Right cardiac atrium (tissue), 5 donors: ENCODE results near the gene SRRT. TPM values are rescaled to one million over a fixed set of nuclear protein-coding genes. Genes with fewer than 3 reads are reported as not detected.

Experiments used
- ATAC-seq, 2 donors: fragments of 200-7000 bp; cut with Tn5 transposase; one replicate each; pipeline versions ENCODE4 v1.8.0 to v1.9.1; 2020; ENCODE audit warnings: moderate library complexity in 2 of 2, mild to moderate bottlenecking in 1 of 2
- DNase-seq, 3 donors: peaks; one replicate each; pipeline ENCODE4 v3.0.0-alpha.2; 2020
- H3K27ac ChIP-seq: one replicate; pipeline ENCODE4 v1.5.1; 2013; ENCODE audit warnings: mild to moderate bottlenecking, low read length, control low read depth, moderate library complexity
- H3K27me3 ChIP-seq: one replicate; pipeline ENCODE4 v1.6.1; 2013; ENCODE audit not compliant: control insufficient read depth, insufficient read depth
- H3K4me1 ChIP-seq: one replicate; pipeline ENCODE4 v1.6.1; 2013; ENCODE audit warnings: low read length; ENCODE audit not compliant: control insufficient read depth, insufficient read depth
- H3K4me3 ChIP-seq: one replicate; pipeline ENCODE4 v1.5.1; 2013; ENCODE audit warnings: low read length, control low read depth
- H3K9me3 ChIP-seq: one replicate; pipeline ENCODE4 v1.6.1; 2013; ENCODE audit warnings: low read length; ENCODE audit not compliant: control insufficient read depth
- WGBS: extraction: QIAGEN DNeasy Blood & Tissue Kit; methylation state at CpG from one replicate; pipeline ENCODE4 v1.1.7; 2013; 5-methylcytosine and 5-hydroxymethylcytosine counted together
- intact Hi-C, 4 donors: fragments of 100-400 bp; cut with DNase I; formaldehyde crosslinking; loops; one replicate each; pipeline versions ENCODE4 v1.11.0 to v1.14.0; 2022 to 2023
- polyA plus RNA-seq: library from polyadenylated mRNA; stranded (reverse); fragments of 200-250 nt; gene quantifications from one replicate; pipeline ENCODE4 v1.2.3, GENCODE V29; 2013
- total RNA-seq, 4 donors: library from RNA; stranded (reverse); fragmentation: NEBNext Ultra II Directional; extraction: Animal tissue kit (Norgen Biotek cat#: 25700); gene quantifications; one replicate each; pipeline ENCODE4 v1.2.1, GENCODE V29; 2021
- donor health status: healthy with polysubstance abuse.
- donor health status: DM: no; HTN: yes; CAD: no.
- donor health status: DM: no; HTN: no; CAD: no.
- donor health status: DM: no; HTN: yes; CAD: no; lungs with severe emphysema.
- donor health status: DM: yes; HTN: yes; CAD: no.

Gene SRRT
- total and polyA plus RNA-seq, 5 donors, result 45.8 to 88.0 (median 80.0) TPM

DNA sequence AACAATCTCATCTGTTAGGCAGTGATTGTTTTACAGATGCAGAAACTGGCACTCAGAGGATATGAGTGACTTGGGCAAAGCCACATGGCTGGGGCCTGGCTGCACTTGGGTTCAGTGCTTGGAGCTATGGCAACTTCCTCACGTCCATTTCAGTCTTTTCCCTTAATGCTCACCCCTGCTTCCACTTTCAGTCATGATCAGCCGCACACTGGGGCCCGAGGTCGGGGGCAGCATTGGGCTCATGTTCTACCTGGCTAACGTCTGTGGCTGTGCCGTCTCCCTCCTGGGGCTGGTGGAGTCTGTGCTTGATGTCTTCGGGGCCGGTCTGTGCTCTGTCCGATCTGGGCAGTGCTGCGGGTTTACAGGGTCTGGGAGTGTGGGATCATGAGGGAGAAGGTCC is 19.4 kb upstream of the SRRT start:
- ATAC-seq, result no peak
- H3K9me3 ChIP-seq, result no peaks in the 10 kb centered on the region
- H3K27me3 ChIP-seq, result no peaks in the 10 kb centered on the region
- 92% methylated on average over 10 of the region's 10 CpGs for WGBS
- intact Hi-C loops, result loop anchor here in 1 of 4 donors (10.0 kb wide), 1 partner anchor 161 kb away; the partner anchor contains the start of gene GIGYF1
- H3K4me3 ChIP-seq, result no peak overlapping the region
- no peaks in the 10 kb centered on the region for H3K4me1 ChIP-seq
- H3K27ac ChIP-seq, result no peak overlapping the region
- no peak for DNase-seq

GRCh38 chr7:100856871-100857282 is 18.0 kb upstream of the SRRT start:
- DNase-seq (peak in 1 of 3 donors; percentile 43), ATAC-seq (no peak)
- no peaks in the 10 kb centered on the region for H3K27me3 ChIP-seq
- H3K4me3 ChIP-seq, result no peak overlapping the region
- WGBS, result 89% methylated on average over 16 of the region's 16 CpGs
- no peaks in the 10 kb centered on the region for H3K9me3 ChIP-seq
- H3K27ac ChIP-seq, result no peak overlapping the region
- intact Hi-C loops, result loop anchor here in 1 of 4 donors (10.0 kb wide), 1 partner anchor 162 kb away; the partner anchor contains the start of gene GIGYF1
- no peaks in the 10 kb centered on the region for H3K4me1 ChIP-seq

DNA sequence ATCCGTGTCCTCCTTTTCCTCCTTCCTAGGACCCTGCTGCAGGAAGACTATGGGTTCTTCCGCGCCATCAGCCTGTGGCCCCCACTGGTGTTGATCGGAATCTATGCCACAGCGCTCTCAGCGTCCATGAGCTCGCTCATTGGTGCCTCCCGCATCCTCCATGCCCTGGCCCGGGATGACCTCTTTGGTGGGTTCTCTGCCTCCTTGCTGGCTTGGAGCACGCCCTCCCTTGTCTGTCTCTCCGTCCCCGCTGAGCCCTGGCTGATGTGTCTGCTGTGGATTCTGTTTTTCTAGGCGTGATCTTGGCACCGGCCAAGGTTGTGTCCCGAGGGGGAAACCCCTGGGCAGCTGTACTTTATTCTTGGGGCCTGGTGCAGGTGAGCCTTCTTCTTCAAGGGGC is 15.0 kb upstream of the SRRT start:
- Histone ChIP-seq H3K9me3 (no peaks in the 10 kb centered on the region), H3K4me3 (no peak overlapping the region), H3K4me1 (no peaks in the 10 kb centered on the region), H3K27ac (no peak overlapping the region), H3K27me3 (no peaks in the 10 kb centered on the region)
- intact Hi-C loops, result loop anchor here in 1 of 4 donors (10.0 kb wide), 1 partner anchor 165 kb away; the partner anchor contains the start of gene GIGYF1
- no peak for ATAC-seq
- WGBS, result 81% methylated on average over 15 of the region's 15 CpGs
- no peak for DNase-seq

DNA sequence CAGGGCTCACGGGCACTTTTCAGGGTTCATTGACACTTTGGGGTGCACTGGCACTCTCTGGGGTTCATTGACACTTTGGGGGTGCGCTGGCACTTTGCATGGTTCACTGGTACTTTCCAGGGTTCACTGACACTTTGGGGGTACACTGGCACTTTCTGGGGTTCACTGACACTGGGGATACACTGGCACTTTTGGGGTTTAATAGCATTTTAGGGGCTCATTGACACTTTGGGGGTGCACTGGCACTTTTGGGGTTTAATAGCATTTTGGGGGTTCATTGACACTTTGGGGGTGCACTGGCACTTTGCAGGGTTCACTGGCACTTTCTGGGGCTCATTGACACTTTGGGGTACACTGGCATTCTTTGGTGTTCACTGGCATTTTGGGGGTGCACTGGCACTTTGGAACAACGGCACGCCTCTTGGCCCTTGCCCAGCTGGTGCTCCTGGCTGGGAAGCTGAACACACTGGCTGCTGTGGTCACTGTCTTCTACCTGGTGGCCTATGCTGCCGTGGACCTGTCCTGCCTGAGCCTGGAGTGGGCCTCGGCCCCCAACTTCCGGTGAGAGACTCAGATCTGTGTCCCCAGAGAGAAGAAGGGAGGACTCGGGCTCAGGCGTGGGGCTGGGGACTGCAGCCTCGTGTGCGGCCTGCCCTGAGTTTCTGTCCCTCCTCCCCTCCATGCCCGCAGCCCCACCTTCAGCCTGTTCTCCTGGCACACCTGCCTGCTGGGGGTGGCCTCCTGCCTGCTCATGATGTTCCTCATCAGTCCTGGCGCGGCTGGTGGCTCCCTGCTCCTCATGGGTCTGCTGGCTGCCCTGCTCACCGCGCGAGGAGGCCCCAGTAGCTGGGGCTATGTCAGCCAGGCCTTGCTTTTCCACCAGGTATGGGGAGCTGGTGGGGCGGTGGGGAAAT is 13.9 kb upstream of the SRRT start:
- no peaks in the 10 kb centered on the region for H3K9me3 ChIP-seq
- ATAC-seq, result no peak
- 94% methylated on average over 18 of the region's 18 CpGs for WGBS
- no peak overlapping the region for H3K4me3 ChIP-seq
- intact Hi-C loops, result no loop called here
- DNase-seq, result peak in 1 of 3 donors; percentile 66
- no peak overlapping the region for H3K27ac ChIP-seq
- H3K27me3 ChIP-seq, result no peaks in the 10 kb centered on the region
- no peaks in the 10 kb centered on the region for H3K4me1 ChIP-seq

DNA sequence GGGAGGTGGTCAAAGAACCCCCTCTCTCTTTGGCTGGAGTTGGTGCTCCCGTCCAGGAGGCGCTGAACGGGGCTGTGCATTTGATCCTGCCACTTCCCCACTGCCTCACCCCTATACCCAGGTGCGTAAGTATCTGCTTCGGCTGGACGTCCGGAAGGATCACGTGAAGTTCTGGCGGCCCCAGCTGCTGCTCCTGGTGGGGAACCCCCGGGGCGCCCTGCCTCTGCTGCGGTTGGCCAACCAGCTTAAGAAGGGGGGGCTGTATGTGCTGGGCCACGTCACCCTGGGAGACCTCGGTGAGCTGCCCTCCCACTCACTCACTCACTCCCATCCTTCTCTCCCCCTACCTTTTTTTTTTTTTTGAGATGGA is 13.3 kb upstream of the SRRT start:
- Histone ChIP-seq H3K4me1 (no peaks in the 10 kb centered on the region), H3K9me3 (no peaks in the 10 kb centered on the region), H3K27me3 (no peaks in the 10 kb centered on the region), H3K4me3 (no peak overlapping the region), H3K27ac (no peak overlapping the region)
- 94% methylated on average over 14 of the region's 14 CpGs for WGBS
- ATAC-seq (no peak), DNase-seq (no peak)
- intact Hi-C loops, result no loop called here

GRCh38 chr7:100863406-100863950 is 11.4 kb upstream of the SRRT start:
- DNase-seq (peak in 2 of 3 donors; percentile 62 to 68), ATAC-seq (peak in 1 of 2 donors; percentile 42)
- WGBS, result 23% methylated on average over 10 of the region's 10 CpGs
- H3K27me3 ChIP-seq, result no peaks in the 10 kb centered on the region
- H3K4me1 ChIP-seq, result no peaks in the 10 kb centered on the region
- H3K27ac ChIP-seq, result no peak overlapping the region
- intact Hi-C loops, result no loop called here
- no peaks in the 10 kb centered on the region for H3K9me3 ChIP-seq
- H3K4me3 ChIP-seq, result no peak overlapping the region

DNA sequence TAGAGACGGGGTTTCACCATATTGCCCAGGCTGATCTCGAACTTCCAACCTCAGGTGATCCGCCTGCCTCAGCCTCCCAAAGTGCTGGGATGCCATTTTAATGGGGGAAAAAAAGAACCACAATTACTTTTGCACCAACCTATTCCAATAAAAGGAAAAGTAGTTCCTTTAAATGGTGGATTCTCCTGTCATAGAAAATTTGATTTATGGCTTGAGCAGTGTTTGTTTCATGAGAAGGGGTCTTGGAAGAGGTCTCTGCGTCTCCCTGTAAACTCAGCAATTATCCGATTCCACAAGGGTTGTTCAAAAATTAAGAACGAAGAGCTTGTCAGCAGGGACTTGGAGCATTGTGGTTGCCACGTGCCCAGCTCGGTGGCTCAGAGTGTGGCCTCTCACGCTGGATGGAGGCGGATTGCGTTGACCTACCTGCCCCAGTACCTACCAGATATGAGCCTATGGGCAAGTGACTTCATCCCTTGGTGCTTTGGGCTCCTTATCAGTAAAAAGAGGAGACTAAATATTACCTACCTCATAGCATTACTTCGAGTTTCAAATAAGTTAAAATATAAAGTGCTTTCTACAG is 10.5 kb upstream of the SRRT start:
- intact Hi-C loops, result no loop called here
- ATAC-seq, result no peak
- WGBS, result 92% methylated on average over 12 of the region's 12 CpGs

DNA sequence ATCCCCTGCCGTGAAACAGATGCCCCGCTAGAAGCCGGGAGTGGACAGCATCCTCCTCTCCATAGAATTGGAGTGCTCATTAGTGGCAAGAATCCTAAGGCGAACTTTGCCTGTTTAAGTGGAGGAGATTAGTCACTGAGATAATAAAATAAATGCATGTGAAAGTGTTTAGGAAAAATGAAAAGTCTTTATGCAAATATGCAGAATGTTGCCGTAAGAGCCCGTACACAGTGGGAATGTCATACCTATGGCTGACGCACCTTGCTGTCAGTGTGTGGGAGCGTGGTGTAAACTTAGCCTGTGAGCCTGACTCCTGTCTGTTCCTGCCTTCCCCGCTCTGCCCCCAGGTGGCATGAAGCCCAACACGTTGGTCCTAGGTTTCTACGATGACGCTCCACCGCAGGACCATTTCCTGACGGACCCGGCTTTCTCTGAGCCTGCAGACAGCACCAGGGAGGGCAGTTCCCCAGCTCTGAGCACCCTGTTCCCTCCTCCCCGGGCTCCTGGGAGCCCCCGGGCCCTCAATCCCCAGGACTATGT is 9.5 kb upstream of the SRRT start:
- Histone ChIP-seq H3K27me3 (no peaks in the 10 kb centered on the region), H3K4me1 (no peaks in the 10 kb centered on the region), H3K4me3 (no peak overlapping the region), H3K27ac (no peak overlapping the region), H3K9me3 (no peaks in the 10 kb centered on the region)
- WGBS, result 76% methylated on average over 17 of the region's 17 CpGs
- ATAC-seq, result no peak
- DNase-seq, result no peak
- intact Hi-C loops, result no loop called here

More for the DNA sequence above, 10.5 kb upstream of the SRRT start:
- Histone ChIP-seq H3K27ac (no peak overlapping the region), H3K27me3 (no peaks in the 10 kb centered on the region), H3K9me3 (no peaks in the 10 kb centered on the region), H3K4me1 (no peaks in the 10 kb centered on the region), H3K4me3 (no peak overlapping the region)
- DNase-seq, result peak in 1 of 3 donors; percentile 49

- Histone ChIP-seq H3K4me1 (no peaks in the 10 kb centered on the region), H3K4me3 (peak overlapping the region; percentile 4), H3K27me3 (no peaks in the 10 kb centered on the region), H3K27ac (peak overlapping the region; percentile 55), H3K9me3 (no peaks in the 10 kb centered on the region)
- DNase-seq (peak; percentile 77 to 95 (median 94)), ATAC-seq (peak; percentile 35 to 50)
- 53% methylated on average over 46 of the region's 46 CpGs for WGBS
- intact Hi-C loops, result no loop called here
Measured at GRCh38 chr7:100865938-100866728, 8.8 kb upstream of the SRRT start.

DNA sequence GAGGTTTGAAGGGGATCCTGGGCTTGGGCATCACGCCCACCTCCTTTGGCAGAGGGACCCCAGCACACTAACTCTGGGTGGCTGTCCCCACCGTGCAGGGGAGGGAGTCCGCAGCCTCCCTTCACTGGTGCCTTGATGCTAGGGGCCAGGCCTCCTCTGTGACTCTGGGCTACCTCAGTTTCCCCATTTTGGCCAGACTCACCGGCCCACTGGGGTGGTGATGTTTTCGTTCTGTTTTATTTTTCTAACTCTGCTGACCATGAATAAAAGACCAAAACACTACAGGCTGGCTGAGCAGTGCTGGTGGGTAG is 8.2 kb upstream of the SRRT start:
- H3K9me3 ChIP-seq, result no peaks in the 10 kb centered on the region
- peak overlapping the region; percentile 89 for H3K4me3 ChIP-seq
- no peaks in the 10 kb centered on the region for H3K27me3 ChIP-seq
- no peaks in the 10 kb centered on the region for H3K4me1 ChIP-seq
- no peak for ATAC-seq
- WGBS, result 45% methylated on average over 5 of the region's 5 CpGs
- DNase-seq, result peak in 1 of 3 donors; percentile 74
- intact Hi-C loops, result no loop called here
- peak overlapping the region; percentile 55 for H3K27ac ChIP-seq
